ENCODE data around the gene FNIP2.

FNIP2 gene

GRCh38 chr4:158822348-158822747 is 53.5 kb downstream of the FNIP2 start:
- Histone ChIP-seq H3K27me3 (ENCODE audit: insufficient read depth, low read depth) (no peaks in the 10 kb centered on the region), H3K79me2 (ENCODE audit: insufficient read depth, low read depth) (peaks cover 19% of the 10 kb centered on the region; the same call in 1 of the 2 replicates), H3K27ac (no peak overlapping the region), H4K20me1 (ENCODE audit: insufficient read depth) (no peaks in the 10 kb centered on the region), H3K4me3 (IDR thresholded peaks at IDR 0.05; ENCODE audit: insufficient read depth, low read depth, low read length) (no peak overlapping the region), H3K9ac (no peak overlapping the region), H2AFZ (ENCODE audit: low read depth) (no peak overlapping the region), H3K36me3 (ENCODE audit: insufficient read depth) (no peaks in the 10 kb centered on the region), H3K4me1 (ENCODE audit: low read depth, poor library complexity, severe bottlenecking) (peaks cover 78% of the 10 kb centered on the region), H3K4me2 (no peak overlapping the region)
- no peak for TF ChIP-seq CTCF (conservative IDR thresholded peaks at IDR 0.05; ENCODE audit: low read depth, low read length)

DNA sequence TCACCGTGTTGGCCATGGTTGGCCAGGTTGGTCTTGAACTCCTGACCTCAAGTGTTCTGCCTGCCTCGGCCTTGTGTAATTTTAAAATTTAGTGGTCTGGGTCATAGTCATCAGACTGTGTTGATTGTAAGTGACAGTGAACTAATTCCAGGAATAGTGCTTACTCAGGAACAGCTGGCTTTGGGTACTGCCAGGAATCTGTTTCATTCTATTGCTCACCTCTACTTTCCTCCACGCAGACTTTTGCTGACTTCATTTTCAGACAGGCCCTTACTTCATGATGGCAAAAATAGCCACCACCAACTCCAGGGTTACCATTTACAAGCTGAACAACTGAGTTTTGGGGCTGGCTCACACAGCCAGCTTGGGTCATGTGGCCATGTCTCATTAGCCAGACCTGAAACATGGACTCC is 54.6 kb downstream of the FNIP2 start:
- no peak for TF ChIP-seq CTCF (conservative IDR thresholded peaks at IDR 0.05; ENCODE audit: low read depth, low read length)
- Histone ChIP-seq H4K20me1 (ENCODE audit: insufficient read depth) (no peaks in the 10 kb centered on the region), H2AFZ (ENCODE audit: low read depth) (no peak overlapping the region), H3K36me3 (ENCODE audit: insufficient read depth) (no peaks in the 10 kb centered on the region), H3K79me2 (ENCODE audit: insufficient read depth, low read depth) (peaks cover 19% of the 10 kb centered on the region; the same call in 1 of the 2 replicates), H3K9ac (no peak overlapping the region), H3K4me3 (IDR thresholded peaks at IDR 0.05; ENCODE audit: insufficient read depth, low read depth, low read length) (no peak overlapping the region), H3K27ac (peak overlapping the region; percentile 68; the same call in 1 of the 2 replicates), H3K27me3 (ENCODE audit: insufficient read depth, low read depth) (no peaks in the 10 kb centered on the region), H3K4me1 (ENCODE audit: low read depth, poor library complexity, severe bottlenecking) (peaks cover 79% of the 10 kb centered on the region), H3K4me2 (peak overlapping the region; percentile 74; the same call in 1 of the 2 replicates)

DNA sequence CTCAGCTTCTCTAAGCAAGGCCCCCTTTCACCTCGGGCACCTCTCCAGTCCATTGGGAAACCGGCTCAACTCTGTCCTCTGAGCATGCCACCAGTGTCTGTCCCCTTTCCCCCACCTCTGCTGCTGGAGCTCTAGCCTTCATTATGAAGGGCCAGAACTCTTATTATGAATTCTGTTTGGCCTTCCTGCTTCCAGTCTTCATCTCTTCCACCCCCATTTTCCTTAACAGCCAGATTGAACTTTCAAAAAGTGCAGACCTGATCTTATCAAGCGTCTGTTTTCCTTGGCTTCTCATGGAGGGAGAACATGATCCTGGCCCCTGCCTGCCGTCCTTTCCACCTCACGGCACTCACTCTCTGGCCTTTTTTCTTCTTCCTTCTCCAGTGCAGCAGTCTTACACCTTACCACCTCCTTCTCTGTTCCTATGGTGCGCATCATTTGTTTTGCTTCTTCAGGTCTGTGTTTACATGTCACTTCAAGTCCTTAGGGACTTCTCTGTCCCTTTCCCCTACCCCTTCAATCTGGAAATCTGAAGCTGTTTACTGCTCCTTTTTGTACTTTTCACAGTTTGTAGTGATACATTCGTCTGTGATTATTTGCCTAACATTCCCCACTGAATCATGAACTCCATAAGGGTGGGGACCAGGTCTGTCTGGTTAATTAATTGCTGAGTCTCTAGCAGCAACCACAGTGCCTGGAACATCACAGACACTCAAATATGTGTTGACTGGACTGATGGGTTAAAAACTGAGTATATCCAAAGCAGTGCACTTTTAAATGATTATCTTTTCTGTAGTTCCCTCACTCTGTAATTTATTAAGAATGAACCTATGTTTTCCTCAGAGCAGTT is 55.8 kb downstream of the FNIP2 start:
- Histone ChIP-seq H3K9ac (no peak overlapping the region; the same call in 1 of the 2 replicates), H3K79me2 (ENCODE audit: insufficient read depth, low read depth) (peaks cover 19% of the 10 kb centered on the region; the same call in 1 of the 2 replicates), H3K27me3 (ENCODE audit: insufficient read depth, low read depth) (no peaks in the 10 kb centered on the region), H3K4me3 (IDR thresholded peaks at IDR 0.05; ENCODE audit: insufficient read depth, low read depth, low read length) (no peak overlapping the region), H3K27ac (peak overlapping the region; percentile 68), H4K20me1 (ENCODE audit: insufficient read depth) (no peaks in the 10 kb centered on the region), H3K4me2 (peak overlapping the region; percentile 74), H3K4me1 (ENCODE audit: low read depth, poor library complexity, severe bottlenecking) (peaks cover 80% of the 10 kb centered on the region), H2AFZ (ENCODE audit: low read depth) (no peak overlapping the region), H3K36me3 (ENCODE audit: insufficient read depth) (no peaks in the 10 kb centered on the region)
- TF ChIP-seq CTCF (conservative IDR thresholded peaks at IDR 0.05; ENCODE audit: low read depth, low read length): no peak

DNA sequence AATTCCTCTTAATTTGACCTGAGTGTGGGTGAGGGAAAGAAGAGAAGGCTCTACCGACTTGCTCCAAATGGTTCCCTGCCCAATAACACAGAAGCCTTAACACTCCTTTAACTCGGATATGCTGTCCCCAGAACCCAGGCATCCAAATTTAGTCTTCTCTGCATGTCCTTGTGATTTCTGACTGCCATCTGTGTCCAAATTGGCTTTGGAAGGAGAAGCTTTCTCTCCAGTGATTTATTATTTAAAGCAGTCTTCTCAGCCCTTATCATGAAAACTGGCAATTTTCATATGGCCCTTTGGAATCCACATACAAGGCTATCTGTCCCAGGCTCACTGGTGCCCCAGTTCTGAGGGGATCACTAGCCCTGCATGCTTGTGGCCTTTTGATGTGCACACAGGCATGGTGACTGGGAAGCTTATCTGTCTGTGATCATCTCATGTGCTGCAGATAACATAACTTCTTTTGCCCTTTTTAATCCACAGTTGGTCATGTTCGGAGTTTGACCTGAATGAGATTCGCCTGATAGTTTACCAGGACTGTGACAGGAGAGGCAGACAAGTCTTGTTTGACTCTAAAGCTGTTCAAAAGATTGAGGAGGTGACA is 56.7 kb downstream of the FNIP2 start:
- no peaks in the 10 kb centered on the region for H3K27me3 ChIP-seq (ENCODE audit: insufficient read depth, low read depth)
- H4K20me1 ChIP-seq (ENCODE audit: insufficient read depth): no peaks in the 10 kb centered on the region
- H3K4me3 ChIP-seq (IDR thresholded peaks at IDR 0.05; ENCODE audit: insufficient read depth, low read depth, low read length): no peak overlapping the region
- H3K4me1 ChIP-seq (ENCODE audit: low read depth, poor library complexity, severe bottlenecking): peaks cover 75% of the 10 kb centered on the region
- peak overlapping the region; percentile 26; the same call in 1 of the 2 replicates for H2AFZ ChIP-seq (ENCODE audit: low read depth)
- peaks cover 19% of the 10 kb centered on the region; the same call in 1 of the 2 replicates for H3K79me2 ChIP-seq (ENCODE audit: insufficient read depth, low read depth)
- no peaks in the 10 kb centered on the region for H3K36me3 ChIP-seq (ENCODE audit: insufficient read depth)
- H3K9ac ChIP-seq: peak overlapping the region; percentile 25; the same call in 1 of the 2 replicates
- peak overlapping the region; percentile 68 for H3K27ac ChIP-seq
- H3K4me2 ChIP-seq: peak overlapping the region; percentile 74
- no peak for TF ChIP-seq CTCF (conservative IDR thresholded peaks at IDR 0.05; ENCODE audit: low read depth, low read length)

Measured in KMS-11 (cell line).